Testis (tissue), 3 donors: ENCODE results near the gene TGFA. TPM values are rescaled to one million over a fixed set of nuclear protein-coding genes. Genes with fewer than 3 reads are reported as not detected.

Source experiments
- DNase-seq: peaks from one replicate; pipeline ENCODE4 v3.0.0-alpha.2; 2019
- H3K27ac ChIP-seq, 2 donors: fragments of 200-600 bp; sonication (generic); one replicate each; pipeline ENCODE4 v1.5.1; 2019
- H3K27me3 ChIP-seq: fragments of 200-600 bp; sonication (generic); one replicate; pipeline ENCODE4 v1.5.1; 2019
- H3K36me3 ChIP-seq: fragments of 200-600 bp; sonication (generic); one replicate; pipeline ENCODE4 v1.5.1; 2017; ENCODE audit warnings: low read depth; ENCODE audit errors: missing control alignments
- H3K4me1 ChIP-seq: fragments of 200-600 bp; sonication (generic); one replicate; pipeline ENCODE4 v1.5.1; 2019
- H3K4me3 ChIP-seq, 2 donors: fragments of 200-600 bp; sonication (generic); one replicate each; pipeline ENCODE4 v1.5.1; 2017 to 2019
- H3K9me3 ChIP-seq: fragments of 200-600 bp; sonication (generic); one replicate; pipeline ENCODE4 v1.5.1; 2017
- CTCF ChIP-seq, 3 experiments: fragments of 450-650 bp in 2 of 3; fragments of 200-600 bp in 1 of 3; sonication (generic) in 1 of 3; IDR thresholded peaks; one replicate each; pipeline ENCODE4 v1.5.1; 2016 to 2019; ENCODE audit warnings: antibody characterized with exemption in 3 of 3, mild to moderate bottlenecking in 2 of 3, moderate library complexity in 1 of 3
- POLR2A ChIP-seq: fragments of 450-650 bp; IDR thresholded peaks from one replicate; pipeline ENCODE4 v1.6.1; 2017; ENCODE audit warnings: antibody characterized with exemption, mild to moderate bottlenecking, moderate library complexity
- WGBS, 2 donors: methylation state at CpG; one replicate each; pipeline ENCODE4 v1.1.5; 2018; 5-methylcytosine and 5-hydroxymethylcytosine counted together
- intact Hi-C: fragments of 100-400 bp; cut with DNase I; formaldehyde crosslinking; loops from one replicate; pipeline ENCODE4 v1.15.1; 2023; ENCODE audit warnings: low total_unique reads
- polyA plus RNA-seq: library from polyadenylated mRNA; stranded (reverse); fragments of 350-450 nt; fragmentation: Illumina TruSeq; extraction: RNeasy Lipid Tissue Mini Kit (QIAGEN cat#74804); gene quantifications from one replicate; pipeline ENCODE4 v1.2.3, GENCODE V29; 2014; ENCODE audit warnings: low read depth, low replicate concordance; ENCODE audit not compliant: insufficient read depth
- total RNA-seq, 2 donors: library from RNA; depleted of rRNA; stranded (reverse); fragments of >200 nt; gene quantifications; one replicate each; pipeline ENCODE4 v1.2.3, GENCODE V29; 2016

TGFA gene
- total and polyA plus RNA-seq, 3 donors from 2014 or later: 0.62 to 5.1 (median 1.3) TPM

- Histone ChIP-seq H3K4me3 (no peak overlapping the region), H3K4me1 (no peaks in the 10 kb centered on the region), H3K36me3 (no peaks in the 10 kb centered on the region), H3K9me3 (no peaks in the 10 kb centered on the region), H3K27me3 (no peaks in the 10 kb centered on the region), H3K27ac (no peak overlapping the region)
- WGBS, 2 donors: 85 to 90% methylated on average over 6 of the region's 6 CpGs
- DNase-seq: no peak
- TF ChIP-seq POLR2A: no peak
- no peak for TF ChIP-seq CTCF (IDR thresholded peaks at IDR 0.05)
- intact Hi-C loops: no loop called here
Measured at GRCh38 chr2:70569559-70569958, 15.9 kb upstream of the TGFA start.

GRCh38 chr2:70566906-70567305 is 13.3 kb upstream of the TGFA start:
- intact Hi-C loops: no loop called here
- TF ChIP-seq CTCF (IDR thresholded peaks at IDR 0.05) (no peak), POLR2A (no peak)
- Histone ChIP-seq H3K9me3 (no peaks in the 10 kb centered on the region), H3K4me3 (no peak overlapping the region), H3K36me3 (no peaks in the 10 kb centered on the region), H3K27me3 (no peaks in the 10 kb centered on the region), H3K27ac (no peak overlapping the region), H3K4me1 (no peaks in the 10 kb centered on the region)
- WGBS, 2 donors: 86 to 92% methylated on average over 2 of the region's 2 CpGs
- no peak for DNase-seq

GRCh38 chr2:70566464-70566863 is 12.8 kb upstream of the TGFA start:
- no peaks in the 10 kb centered on the region for H3K27me3 ChIP-seq
- WGBS, 2 donors: 89 to 97% methylated on average over 3 of the region's 3 CpGs
- no peaks in the 10 kb centered on the region for H3K36me3 ChIP-seq
- no peak overlapping the region for H3K27ac ChIP-seq
- intact Hi-C loops: no loop called here
- H3K9me3 ChIP-seq: no peaks in the 10 kb centered on the region
- no peak overlapping the region for H3K4me3 ChIP-seq
- no peak for TF ChIP-seq POLR2A
- TF ChIP-seq CTCF (IDR thresholded peaks at IDR 0.05): no peak
- no peaks in the 10 kb centered on the region for H3K4me1 ChIP-seq
- no peak for DNase-seq

GRCh38 chr2:70565039-70565731 is 11.6 kb upstream of the TGFA start:
- no peaks in the 10 kb centered on the region for H3K36me3 ChIP-seq
- no peaks in the 10 kb centered on the region for H3K27me3 ChIP-seq
- no peak overlapping the region for H3K27ac ChIP-seq
- no peak overlapping the region for H3K4me3 ChIP-seq
- intact Hi-C loops: no loop called here
- H3K9me3 ChIP-seq: no peaks in the 10 kb centered on the region
- 71 to 73% methylated on average over 9 of the region's 9 CpGs for WGBS, 2 donors
- H3K4me1 ChIP-seq: no peaks in the 10 kb centered on the region
- no peak for DNase-seq
- no peak for TF ChIP-seq POLR2A
- no peak for TF ChIP-seq CTCF (IDR thresholded peaks at IDR 0.05)

GRCh38 chr2:70561893-70562292 is 8.3 kb upstream of the TGFA start:
- DNase-seq: no peak
- no peaks in the 10 kb centered on the region for H3K9me3 ChIP-seq
- no peaks in the 10 kb centered on the region for H3K36me3 ChIP-seq
- intact Hi-C loops: no loop called here
- no peak for TF ChIP-seq POLR2A
- TF ChIP-seq CTCF (IDR thresholded peaks at IDR 0.05): no peak
- no peak overlapping the region for H3K27ac ChIP-seq
- H3K27me3 ChIP-seq: no peaks in the 10 kb centered on the region
- H3K4me1 ChIP-seq: peaks cover 7% of the 10 kb centered on the region
- no peak overlapping the region for H3K4me3 ChIP-seq
